Measurements from ENCODE around the gene UIMC1. TPM values are rescaled to one million over a fixed set of nuclear protein-coding genes. Genes with fewer than 3 reads are reported as not detected.

The UIMC1 gene
- total RNA-seq, 1 donor from 2014 or later = 45.2 TPM

DNA sequence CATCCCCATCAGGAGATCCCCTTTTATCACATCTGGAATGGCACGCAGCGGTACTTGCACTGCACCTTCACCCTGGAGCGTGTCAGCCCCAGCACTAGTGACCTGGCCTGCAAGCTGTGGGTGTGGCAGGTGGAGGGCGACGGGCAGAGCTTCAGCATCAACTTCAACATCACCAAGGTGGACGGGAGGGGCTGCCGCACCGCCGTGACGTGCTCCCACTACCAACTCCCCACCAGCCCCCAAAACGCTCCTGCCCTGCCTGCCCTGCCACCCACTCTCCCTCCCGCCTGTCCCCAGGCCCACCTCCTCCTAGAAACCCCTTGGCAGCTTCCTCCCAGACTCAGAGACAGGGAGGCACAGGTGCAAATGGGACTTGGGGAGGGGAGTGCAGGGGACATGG is 128.1 kb downstream of the UIMC1 start:
- H3K36me3 Mint-ChIP-seq = no peaks in the 10 kb centered on the region
- no peak overlapping the region for H3K27ac Mint-ChIP-seq
- H3K27me3 Mint-ChIP-seq (ENCODE audit: low read depth) = peaks cover 34% of the 10 kb centered on the region
- DNase-seq (ENCODE audit: low spot score in 2 of 2, unreplicated experiment in 2 of 2) = no peak
- peaks cover 2% of the 10 kb centered on the region for H3K4me1 Mint-ChIP-seq
- H3K4me3 Mint-ChIP-seq = no peak overlapping the region
- H3K9me3 Mint-ChIP-seq = no peaks in the 10 kb centered on the region
- TF ChIP-seq, protein P1, sequence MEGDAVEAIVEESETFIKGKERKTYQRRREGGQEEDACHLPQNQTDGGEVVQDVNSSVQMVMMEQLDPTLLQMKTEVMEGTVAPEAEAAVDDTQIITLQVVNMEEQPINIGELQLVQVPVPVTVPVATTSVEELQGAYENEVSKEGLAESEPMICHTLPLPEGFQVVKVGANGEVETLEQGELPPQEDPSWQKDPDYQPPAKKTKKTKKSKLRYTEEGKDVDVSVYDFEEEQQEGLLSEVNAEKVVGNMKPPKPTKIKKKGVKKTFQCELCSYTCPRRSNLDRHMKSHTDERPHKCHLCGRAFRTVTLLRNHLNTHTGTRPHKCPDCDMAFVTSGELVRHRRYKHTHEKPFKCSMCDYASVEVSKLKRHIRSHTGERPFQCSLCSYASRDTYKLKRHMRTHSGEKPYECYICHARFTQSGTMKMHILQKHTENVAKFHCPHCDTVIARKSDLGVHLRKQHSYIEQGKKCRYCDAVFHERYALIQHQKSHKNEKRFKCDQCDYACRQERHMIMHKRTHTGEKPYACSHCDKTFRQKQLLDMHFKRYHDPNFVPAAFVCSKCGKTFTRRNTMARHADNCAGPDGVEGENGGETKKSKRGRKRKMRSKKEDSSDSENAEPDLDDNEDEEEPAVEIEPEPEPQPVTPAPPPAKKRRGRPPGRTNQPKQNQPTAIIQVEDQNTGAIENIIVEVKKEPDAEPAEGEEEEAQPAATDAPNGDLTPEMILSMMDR (IDR thresholded peaks at IDR 0.05; ENCODE audit: unreplicated experiment) = no peak

- H3K9me3 Mint-ChIP-seq = no peaks in the 10 kb centered on the region
- H3K27ac Mint-ChIP-seq = no peak overlapping the region
- H3K27me3 Mint-ChIP-seq (ENCODE audit: low read depth) = peaks cover 40% of the 10 kb centered on the region
- TF ChIP-seq, protein P1 (IDR thresholded peaks at IDR 0.05; ENCODE audit: unreplicated experiment) = no peak
- DNase-seq (ENCODE audit: low spot score in 2 of 2, unreplicated experiment in 2 of 2) = no peak
- H3K36me3 Mint-ChIP-seq = no peaks in the 10 kb centered on the region
- no peak overlapping the region for H3K4me3 Mint-ChIP-seq
- H3K4me1 Mint-ChIP-seq = peaks cover 2% of the 10 kb centered on the region
Measured at GRCh38 chr5:176877793-176878331, 128.7 kb downstream of the UIMC1 start.

DNA sequence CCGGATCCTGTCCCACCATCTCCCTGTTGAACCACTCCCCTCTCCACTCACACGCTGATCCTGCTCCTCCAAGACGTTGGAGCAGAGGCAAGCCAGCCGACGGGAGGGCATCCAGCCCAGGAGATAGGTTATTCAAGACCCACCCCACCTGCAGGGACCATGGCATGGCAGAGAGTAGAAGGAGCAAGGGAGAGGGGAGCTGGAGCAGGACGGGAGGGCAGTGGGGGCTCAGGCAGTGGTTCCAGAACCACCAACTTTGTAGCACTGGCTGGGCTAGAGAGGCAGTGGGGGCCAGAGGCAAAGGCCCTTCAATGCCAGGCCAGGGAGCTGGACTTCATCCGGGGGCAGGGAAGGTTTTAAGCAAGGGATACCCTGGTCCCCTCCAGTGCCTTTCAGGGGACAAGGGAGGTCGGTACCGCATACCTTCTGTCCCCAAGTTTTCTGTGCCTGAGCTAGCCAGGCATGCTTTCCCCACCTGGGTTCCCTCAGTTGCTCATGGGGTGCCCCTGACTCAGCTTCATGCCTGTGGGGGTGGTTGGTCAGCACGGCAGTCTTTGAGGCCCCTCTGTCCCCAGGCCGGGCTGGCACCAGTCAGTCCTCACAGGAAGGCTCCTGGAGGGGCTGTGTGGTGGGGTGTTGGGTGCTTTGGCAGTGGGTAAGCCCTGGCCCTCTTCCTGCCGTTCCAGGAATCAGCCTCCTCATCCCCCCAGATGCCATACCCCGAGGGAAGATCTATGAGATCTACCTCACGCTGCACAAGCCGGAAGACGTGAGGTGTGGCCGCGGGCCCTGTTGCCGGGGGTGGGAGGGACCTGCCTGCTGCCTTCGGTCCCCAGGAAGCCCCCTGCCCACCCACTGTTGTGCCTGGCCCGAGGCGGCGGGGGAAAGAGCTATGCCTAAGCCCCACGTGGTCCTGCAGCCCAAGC is 129.8 kb downstream of the UIMC1 start:
- Mint-ChIP-seq H3K27ac (no peak overlapping the region), H3K36me3 (no peaks in the 10 kb centered on the region), H3K9me3 (no peaks in the 10 kb centered on the region), H3K27me3 (ENCODE audit: low read depth) (peaks cover 40% of the 10 kb centered on the region), H3K4me3 (no peak overlapping the region), H3K4me1 (peaks cover 2% of the 10 kb centered on the region)
- TF ChIP-seq, protein P1 (IDR thresholded peaks at IDR 0.05; ENCODE audit: unreplicated experiment) = no peak
- DNase-seq (ENCODE audit: low spot score in 2 of 2, unreplicated experiment in 2 of 2) = no peak

GRCh38 chr5:176875783-176876505 is 130.6 kb downstream of the UIMC1 start:
- Mint-ChIP-seq H3K36me3 (no peaks in the 10 kb centered on the region), H3K4me3 (no peak overlapping the region), H3K27ac (no peak overlapping the region), H3K9me3 (no peaks in the 10 kb centered on the region), H3K4me1 (peaks cover 2% of the 10 kb centered on the region), H3K27me3 (ENCODE audit: low read depth) (peaks cover 40% of the 10 kb centered on the region)
- TF ChIP-seq, protein P1 (IDR thresholded peaks at IDR 0.05; ENCODE audit: unreplicated experiment) = no peak
- no peak for DNase-seq (ENCODE audit: low spot score in 2 of 2, unreplicated experiment in 2 of 2)

DNA sequence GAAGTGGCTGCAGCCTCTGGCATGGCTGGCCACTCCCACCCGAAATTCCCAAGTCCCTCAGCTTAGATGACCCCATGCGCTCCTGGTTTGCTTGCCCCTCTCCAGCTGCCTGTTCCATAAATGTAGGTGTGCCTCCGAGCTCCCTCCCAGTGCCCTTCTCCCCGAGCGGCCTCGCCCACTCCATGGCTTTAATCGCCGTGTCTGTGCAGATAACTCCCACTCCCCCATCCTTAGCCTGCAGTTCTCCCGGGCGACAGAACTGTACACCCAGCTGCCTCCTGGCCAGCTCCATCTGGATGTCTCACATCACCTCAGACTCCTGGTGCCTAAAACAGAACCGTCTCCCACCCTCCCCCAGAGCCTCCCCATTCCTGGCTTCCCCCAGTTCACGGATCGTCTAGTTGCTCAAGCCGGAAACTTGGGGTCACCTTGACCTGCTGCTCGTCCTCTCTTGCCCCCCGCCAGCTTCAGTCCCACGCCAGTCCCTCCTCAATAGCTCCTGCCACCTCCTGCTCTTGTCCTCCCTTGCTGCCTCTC is 131.5 kb downstream of the UIMC1 start:
- TF ChIP-seq, protein P1 (IDR thresholded peaks at IDR 0.05; ENCODE audit: unreplicated experiment) = no peak
- H3K9me3 Mint-ChIP-seq = no peaks in the 10 kb centered on the region
- peaks cover 43% of the 10 kb centered on the region for H3K27me3 Mint-ChIP-seq (ENCODE audit: low read depth)
- DNase-seq (ENCODE audit: low spot score in 2 of 2, unreplicated experiment in 2 of 2) = no peak
- H3K4me1 Mint-ChIP-seq = peaks cover 2% of the 10 kb centered on the region
- no peaks in the 10 kb centered on the region for H3K36me3 Mint-ChIP-seq
- no peak overlapping the region for H3K4me3 Mint-ChIP-seq
- H3K27ac Mint-ChIP-seq = no peak overlapping the region
